K562 (cell line): ENCODE measurements around the gene TBC1D2B. TPM values are rescaled to one million over a fixed set of nuclear protein-coding genes. Genes with fewer than 3 reads are reported as not detected.

Source experiments
- ATAC-seq: fragments of 200-7000 bp; cut with Tn5 transposase; 3 replicates; pipeline ENCODE4 v1.9.1; 2020; ENCODE audit warnings: moderate library complexity
- BruUV-seq: library from RNA; stranded (reverse); fragments of 400-500 nt; replicated peaks from 2 replicates; lab custom pipeline; 2021; lab: Mats Ljungman, UMichigan
- CTCF ChIA-PET: fragments of 300-600 bp; formaldehyde crosslinking; extraction: SDS; loops from one replicate; lab custom pipeline; 2021; ENCODE audit warnings: low intra/inter-chr PET ratio; lab: Yijun Ruan, JAX
- POLR2A ChIA-PET: fragments of 300-600, 350-650 bp; sonication (Branson Sonifier 250); formaldehyde crosslinking; extraction: SDS; loops from one replicate; lab custom pipeline; 2021; ENCODE audit warnings: antibody characterized with exemption, inconsistent platforms; lab: Yijun Ruan, JAX
- DNase-seq, 4 experiments: peaks; one replicate each; pipeline versions ENCODE4 v3.0.0 to v3.0.0-alpha.2; 2011 to 2018; ENCODE audit warnings: low spot score in 3 of 4, mixed read lengths in 3 of 4; ENCODE audit errors: extremely low read depth in 1 of 4
- FAIRE-seq: peaks from 2 replicates; lab custom pipeline; 2011; peaks lifted over from hg19 to GRCh38; lab: Jason Lieb, UNC
- H2AFZ ChIP-seq: 2 replicates; pipeline ENCODE4 v1.6.0; 2011; ENCODE audit warnings: low read depth, low read length, control low read depth, inconsistent platforms
- H3K27ac ChIP-seq: fragments of 200-600 bp; 3 replicates; pipeline ENCODE4 v1.8.0; 2011; ENCODE audit warnings: low read depth, mild to moderate bottlenecking, control low read depth, inconsistent platforms, low read length, moderate library complexity, mixed read lengths; ENCODE audit errors: extremely low read depth
- H3K27me3 ChIP-seq, 2 experiments: fragments of 300-600 bp in 1 of 2; 2 replicates in 1 of 2; 3 replicates in 1 of 2; pipeline versions ENCODE4 v1.6.0 to v1.8.0; 2011; ENCODE audit warnings: inconsistent platforms in 2 of 2, low read length in 2 of 2, mild to moderate bottlenecking in 1 of 2, mixed read lengths in 1 of 2, moderate library complexity in 1 of 2; ENCODE audit not compliant: control insufficient read depth in 2 of 2, insufficient read depth in 2 of 2
- H3K36me3 ChIP-seq: fragments of 300-600 bp; 3 replicates; pipeline ENCODE4 v1.8.0; 2011; ENCODE audit warnings: mild to moderate bottlenecking, low read length, inconsistent platforms; ENCODE audit not compliant: control insufficient read depth, insufficient read depth
- H3K4me1 ChIP-seq, 2 experiments: fragments of 200-600 bp in 1 of 2; replicated peaks in 1 of 2; 2 replicates in 1 of 2; 3 replicates in 1 of 2; pipeline versions ENCODE4 v1.5.1 to v1.8.0; 2011; ENCODE audit warnings: inconsistent platforms in 2 of 2, low read length in 2 of 2, mild to moderate bottlenecking in 1 of 2, mixed read lengths in 1 of 2, moderate library complexity in 1 of 2; ENCODE audit not compliant: control insufficient read depth in 2 of 2, insufficient read depth in 2 of 2
- H3K4me2 ChIP-seq: 2 replicates; pipeline ENCODE4 v1.6.1; 2011; ENCODE audit warnings: low read length, control low read depth, inconsistent platforms, mixed read lengths; ENCODE audit not compliant: insufficient read depth
- H3K4me3 ChIP-seq: fragments of 200-600 bp; sonication (generic), shearing (Covaris generic); 2 replicates; pipeline ENCODE4 v1.5.1; 2016; ENCODE audit warnings: control low read depth, inconsistent platforms
- H3K79me2 ChIP-seq: fragments of 200-600 bp; 3 replicates; pipeline ENCODE4 v1.8.0; 2011; ENCODE audit warnings: low read length, inconsistent platforms; ENCODE audit not compliant: control insufficient read depth, insufficient read depth
- H3K9ac ChIP-seq, 2 experiments: 2 replicates each; pipeline versions ENCODE4 v1.6.0 to v1.6.1; 2011; ENCODE audit warnings: low read depth in 2 of 2, low read length in 2 of 2, control low read depth in 1 of 2, inconsistent platforms in 1 of 2, mild to moderate bottlenecking in 1 of 2, mixed read lengths in 1 of 2; ENCODE audit not compliant: insufficient read depth in 1 of 2
- H3K9me1 ChIP-seq: one replicate; pipeline ENCODE4 v1.6.0; 2011; ENCODE audit warnings: inconsistent platforms, mild to moderate bottlenecking, low read length, moderate library complexity; ENCODE audit not compliant: control insufficient read depth, insufficient read depth
- H3K9me3 ChIP-seq: replicated peaks from 2 replicates; pipeline ENCODE4 v1.5.1; 2011; ENCODE audit warnings: low read depth, low read length, inconsistent platforms; ENCODE audit not compliant: control insufficient read depth, insufficient read depth
- H4K20me1 ChIP-seq: replicated peaks from 2 replicates; pipeline ENCODE4 v1.6.1; 2011; ENCODE audit warnings: low read length, inconsistent platforms, mixed read lengths; ENCODE audit not compliant: control insufficient read depth, insufficient read depth
- ARID3A ChIP-seq: IDR thresholded peaks from 2 replicates; pipeline ENCODE4 v1.6.1; 2012; ENCODE audit warnings: low read depth, low read length, improper control_type of control experiment, borderline replicate concordance
- SRSF9 ChIP-seq: fragments of 200-400 bp; formaldehyde crosslinking; IDR thresholded peaks from 2 replicates; pipeline ENCODE4 v1.6.1; 2017; ENCODE audit warnings: low read depth, low read length, borderline replicate concordance
- TCFL5 ChIP-seq: fragments of 250-450 bp; sonication (Bioruptor Pico); conservative IDR thresholded peaks from 2 replicates; pipeline ENCODE4 v1.6.1; 2021; ENCODE audit warnings: mild to moderate bottlenecking, moderate library complexity, matching md5 sums
- ZBTB8A ChIP-seq: fragments of 450-650 bp; IDR thresholded peaks from 2 replicates; pipeline ENCODE4 v1.6.1; 2018; ENCODE audit warnings: mild to moderate bottlenecking, moderate library complexity; ENCODE audit not compliant: partially characterized antibody
- ZEB2 ChIP-seq: fragments of 450-650 bp; IDR thresholded peaks from 2 replicates; pipeline ENCODE4 v1.6.1; 2016
- ZFP91 ChIP-seq: sonication (generic); formaldehyde crosslinking; IDR thresholded peaks from 2 replicates; pipeline ENCODE4 v1.8.0; 2022; ENCODE audit warnings: mild to moderate bottlenecking, missing genetic modification reagents
- ZNF197 ChIP-seq: fragments of 200-800 bp; sonication (Bioruptor generic); IDR thresholded peaks from 2 replicates; pipeline ENCODE4 v1.6.1; 2016; ENCODE audit warnings: low read depth, missing genetic modification characterization, missing compliant biosample characterization
- ZNF274 ChIP-seq: IDR thresholded peaks from 2 replicates; pipeline ENCODE4 v1.6.1; 2011; ENCODE audit warnings: low read depth, mild to moderate bottlenecking, low read length, moderate library complexity, borderline replicate concordance
- ZNF3 ChIP-seq: fragments of 250-450 bp; sonication (Bioruptor Pico); IDR thresholded peaks from 2 replicates; pipeline ENCODE4 v1.5.0; 2021; ENCODE audit warnings: mild to moderate bottlenecking, moderate library complexity
- ZNF583 ChIP-seq: fragments of 250-450 bp; sonication (Bioruptor Pico); IDR thresholded peaks from 2 replicates; pipeline ENCODE4 v1.4.0; 2020
- ZSCAN29 ChIP-seq: fragments of 450-650 bp; IDR thresholded peaks from 2 replicates; pipeline ENCODE4 v1.6.1; 2017
- WGBS: fragments of 100-300 bp; shearing (Covaris generic); methylation state at CpG from one replicate; pipeline ENCODE4 v1.1.6; 2016; ENCODE audit warnings: low coverage, mixed read lengths; ENCODE audit not compliant: insufficient coverage; ENCODE audit errors: missing lambda C conversion rate; 5-methylcytosine and 5-hydroxymethylcytosine counted together
- in situ Hi-C: fragments of 300-500 bp; cut with MboI; formaldehyde crosslinking; loops from 4 replicates; pipeline ENCODE4 v1.15.0; 2018; ENCODE audit warnings: inconsistent platforms, mixed read lengths
- intact Hi-C: fragments of 100-400 bp; cut with micrococcal nuclease; formaldehyde crosslinking; loops from 2 replicates; pipeline ENCODE4 v1.14.2; 2022
- polyA plus RNA-seq, 8 experiments: library from polyadenylated mRNA; depleted of rRNA in 4 of 8; stranded (reverse) in 5 of 8; unstranded in 3 of 8; fragments of >200 nt; fragmentation: Nextera tagmentation in 2 of 8; fragmentation: Illumina TruSeq in 1 of 8; extraction: Ambion mirVana in 2 of 8; extraction: Trizol in 1 of 8; gene quantifications; 2 replicates each; pipeline versions ENCODE4 v1.2.1 to v1.2.3, GENCODE V29; 2011 to 2014; ENCODE audit warnings: inconsistent platforms in 1 of 8, missing spikeins in 1 of 8
- total RNA-seq, 7 experiments: library from RNA; depleted of rRNA in 6 of 7; stranded (reverse); fragments of >200 nt in 6 of 7; fragmentation: Illumina TruSeq in 2 of 7; extraction: Trizol in 2 of 7; gene quantifications; 2 replicates each; pipeline versions ENCODE4 v1.2.1 to v1.2.3, GENCODE V29; 2011 to 2021; ENCODE audit warnings: low replicate concordance in 1 of 7

TBC1D2B gene
- total and polyA plus RNA-seq, 9 of the 15 experiments (the other 6 are each of a cell fraction or from before 2014, with no cell fraction given) = 0.15 to 16.3 (median 8.9) TPM

GRCh38 chr15:78000927-78001249 lies 76.6 kb downstream of the TBC1D2B start:
- WGBS = 76% methylated on average over 6 of the region's 6 CpGs
- no peaks in the 10 kb centered on the region for H3K79me2 ChIP-seq
- no peak for FAIRE-seq
- intact Hi-C loops = loop anchor here (1.0 kb wide), 1 partner anchor 107 kb away; no protein-coding TSS in a partner anchor
- no peaks in the 10 kb centered on the region for H3K9me3 ChIP-seq
- no peaks in the 10 kb centered on the region for H3K9me1 ChIP-seq
- H4K20me1 ChIP-seq = 0 out of 2 replicates have a peak, but pooled peaks cover 4% of the 10 kb centered on the region
- TF ChIP-seq ZNF274 = no peak
- no peak for TF ChIP-seq SRSF9
- no peak for TF ChIP-seq ZSCAN29
- TF ChIP-seq ARID3A = no peak
- TF ChIP-seq TCFL5 (CRISPR knock-in tag) = no peak
- TF ChIP-seq ZNF197 (CRISPR knock-in tag) = no peak
- TF ChIP-seq ZFP91 (CRISPR knock-in tag) = no peak
- TF ChIP-seq ZNF583 = no peak
- TF ChIP-seq ZNF3 (CRISPR knock-in tag) = no peak
- no peak for TF ChIP-seq ZBTB8A
- no peak for TF ChIP-seq ZEB2
- TF ChIP-seq, all 486 proteins: peak for 0
- Histone ChIP-seq H2AFZ (no peak overlapping the region), H3K4me2 (no peak overlapping the region), H3K9ac (peak overlapping the region in 1 of 2 experiments; percentile 33; a peak in 1 of 4 replicates), H3K27me3 (no peaks in the 10 kb centered on the region), H3K4me1 (peaks cover 0 to 4% of the 10 kb centered on the region in 2 experiments; a peak in 1 of 5 replicates), H3K4me3 (no peak overlapping the region), H3K27ac (no peak overlapping the region), H3K36me3 (peaks cover 16% of the 10 kb centered on the region; the same call in 1 of the 3 replicates)
- CTCF ChIA-PET = interaction anchor here (0.6 to 1.7 kb wide), 4 partner anchors 107 to 597 kb away, joined by 3 to 15 read pairs (median 3); no protein-coding TSS in a partner anchor
- in situ Hi-C loops = no loop called here
- BruUV-seq = no TSS peak
- DNase-seq (no peak), ATAC-seq (no peak)
- POLR2A ChIA-PET = no interaction called here
